ENCODE results near the gene DRP2.

DRP2 gene

DNA sequence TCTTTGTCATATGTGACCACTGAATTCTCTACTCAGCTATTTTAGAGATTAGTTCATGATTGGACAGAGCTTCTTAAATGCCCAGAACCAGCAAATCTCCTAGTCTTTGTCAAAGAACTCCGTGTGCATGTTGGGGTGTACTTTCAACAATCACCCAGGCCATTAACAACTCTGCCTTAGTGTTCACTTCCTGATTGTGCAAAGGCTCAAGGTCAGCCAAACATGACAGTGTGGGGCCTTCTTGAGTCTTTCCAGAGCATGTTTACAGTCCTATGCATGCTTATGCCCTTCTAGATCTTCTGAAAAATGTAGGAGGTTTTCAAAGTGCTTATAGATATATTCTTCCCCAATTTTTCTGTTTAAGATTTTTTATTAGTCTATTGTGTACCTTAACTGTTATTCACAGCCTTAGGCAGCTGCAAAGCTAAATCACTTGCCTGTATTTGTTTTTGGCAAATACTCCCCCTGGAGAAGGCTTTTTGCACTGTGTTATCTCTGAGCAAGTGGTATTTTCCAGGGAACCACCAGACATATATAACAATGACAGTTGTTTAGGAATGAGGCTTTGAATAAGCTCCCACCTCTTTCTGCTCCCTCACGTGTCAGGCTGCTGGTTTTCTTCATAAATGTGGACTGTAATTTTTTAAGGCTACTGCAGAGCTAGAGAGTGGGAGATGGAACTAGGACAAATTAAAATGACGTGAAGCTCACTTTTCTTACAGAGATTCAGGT lies 24.0 kb upstream of the DRP2 start:
- no peak overlapping the region for H3K4me3 ChIP-seq (ENCODE audit: low read depth, low read length)
- TF ChIP-seq, protein P1, sequence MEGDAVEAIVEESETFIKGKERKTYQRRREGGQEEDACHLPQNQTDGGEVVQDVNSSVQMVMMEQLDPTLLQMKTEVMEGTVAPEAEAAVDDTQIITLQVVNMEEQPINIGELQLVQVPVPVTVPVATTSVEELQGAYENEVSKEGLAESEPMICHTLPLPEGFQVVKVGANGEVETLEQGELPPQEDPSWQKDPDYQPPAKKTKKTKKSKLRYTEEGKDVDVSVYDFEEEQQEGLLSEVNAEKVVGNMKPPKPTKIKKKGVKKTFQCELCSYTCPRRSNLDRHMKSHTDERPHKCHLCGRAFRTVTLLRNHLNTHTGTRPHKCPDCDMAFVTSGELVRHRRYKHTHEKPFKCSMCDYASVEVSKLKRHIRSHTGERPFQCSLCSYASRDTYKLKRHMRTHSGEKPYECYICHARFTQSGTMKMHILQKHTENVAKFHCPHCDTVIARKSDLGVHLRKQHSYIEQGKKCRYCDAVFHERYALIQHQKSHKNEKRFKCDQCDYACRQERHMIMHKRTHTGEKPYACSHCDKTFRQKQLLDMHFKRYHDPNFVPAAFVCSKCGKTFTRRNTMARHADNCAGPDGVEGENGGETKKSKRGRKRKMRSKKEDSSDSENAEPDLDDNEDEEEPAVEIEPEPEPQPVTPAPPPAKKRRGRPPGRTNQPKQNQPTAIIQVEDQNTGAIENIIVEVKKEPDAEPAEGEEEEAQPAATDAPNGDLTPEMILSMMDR (IDR thresholded peaks at IDR 0.05; ENCODE audit: control insufficient read depth, extremely low read depth, insufficient read depth) = no peak
- no peak for DNase-seq (ENCODE audit: low read depth)

DNA sequence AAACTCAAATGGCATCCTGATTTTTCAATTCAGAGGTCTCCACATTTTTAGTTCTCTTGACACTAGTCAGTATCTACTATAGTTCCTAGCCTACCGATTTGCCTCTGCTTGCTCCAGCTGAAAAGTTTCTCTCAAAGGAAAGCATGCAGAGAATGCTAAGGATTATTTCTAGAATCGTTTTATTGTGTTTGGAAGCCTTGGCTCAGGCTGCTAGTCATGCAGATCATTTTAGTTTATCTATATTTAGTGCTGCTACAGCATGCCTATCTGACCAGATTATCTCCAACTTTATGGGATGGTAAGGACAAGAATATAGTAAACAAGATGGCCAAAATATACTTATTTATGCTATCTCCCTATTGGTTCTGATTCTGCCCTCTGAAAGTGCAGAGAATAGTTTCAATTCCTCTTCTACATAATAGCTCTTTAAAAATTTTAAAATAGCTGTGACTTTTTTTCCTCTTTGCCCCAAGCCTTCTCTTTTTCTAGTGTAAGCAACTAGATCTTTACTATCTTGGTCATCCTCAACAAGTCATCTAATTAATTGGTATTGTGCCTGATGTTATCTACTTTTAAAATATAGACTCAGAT lies 15.7 kb upstream of the DRP2 start:
- TF ChIP-seq, protein P1 (IDR thresholded peaks at IDR 0.05; ENCODE audit: control insufficient read depth, extremely low read depth, insufficient read depth) = no peak
- DNase-seq (ENCODE audit: low read depth) = no peak
- no peak overlapping the region for H3K4me3 ChIP-seq (ENCODE audit: low read depth, low read length)

DNA sequence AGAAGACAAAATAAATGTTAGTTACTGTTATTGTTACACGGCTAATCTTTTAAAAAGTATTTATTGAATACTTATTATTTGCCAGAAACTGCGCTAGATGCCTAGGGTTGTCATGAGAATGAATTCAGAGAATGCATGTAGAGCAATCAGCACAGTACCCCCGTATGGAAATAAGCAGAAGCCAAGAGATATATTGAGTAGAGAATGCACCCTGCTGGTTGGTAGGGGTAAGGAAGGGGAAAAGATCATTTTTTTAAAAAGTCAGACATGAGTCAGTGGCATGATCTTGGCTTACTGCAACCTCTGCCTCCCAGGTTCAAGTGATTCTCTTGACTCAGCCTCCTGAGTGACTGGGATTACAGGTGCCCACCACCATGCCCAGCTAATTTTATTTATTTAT lies 13.1 kb upstream of the DRP2 start:
- no peak for DNase-seq (ENCODE audit: low read depth)
- TF ChIP-seq, protein P1 (IDR thresholded peaks at IDR 0.05; ENCODE audit: control insufficient read depth, extremely low read depth, insufficient read depth) = peak; percentile 43; the same call in 1 of the 2 replicates
- H3K4me3 ChIP-seq (ENCODE audit: low read depth, low read length) = no peak overlapping the region

DNA sequence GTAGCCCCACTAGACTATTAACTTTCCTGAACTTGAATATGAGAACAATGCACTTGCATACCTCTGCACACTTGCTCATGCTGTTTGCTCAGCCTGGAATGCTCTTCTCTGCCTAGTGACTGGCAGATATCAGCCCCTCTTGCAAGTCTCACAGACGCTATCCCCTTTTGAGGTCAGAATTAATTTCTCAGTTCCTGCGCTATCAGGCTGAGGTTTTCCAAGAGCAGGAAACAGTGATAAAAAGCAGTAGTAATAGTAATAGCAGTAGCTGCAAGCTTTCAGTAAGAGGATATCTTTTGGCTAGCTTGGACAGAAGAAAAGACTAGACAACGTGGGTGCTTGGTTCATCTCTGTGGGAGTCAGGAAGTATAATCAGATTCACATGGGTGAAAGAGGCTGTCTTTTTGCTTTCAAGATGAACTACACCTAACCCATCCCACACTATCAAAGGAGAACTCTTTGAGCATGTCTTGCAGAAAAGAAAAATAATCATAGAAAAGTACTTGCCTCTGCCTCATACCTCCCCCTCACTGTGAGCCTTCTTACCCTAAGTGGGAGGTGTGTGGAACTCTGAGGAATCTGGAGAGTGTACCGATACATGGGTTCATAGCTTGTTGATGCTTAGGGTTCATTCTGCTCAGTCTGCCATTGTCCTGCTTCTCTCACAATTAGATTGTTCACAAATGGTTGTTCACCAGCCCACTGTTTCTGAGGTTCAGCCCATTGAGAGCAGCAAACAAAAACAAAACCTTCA lies 11.3 kb upstream of the DRP2 start:
- no peak for DNase-seq (ENCODE audit: low read depth)
- TF ChIP-seq, protein P1 (IDR thresholded peaks at IDR 0.05; ENCODE audit: control insufficient read depth, extremely low read depth, insufficient read depth) = no peak
- no peak overlapping the region for H3K4me3 ChIP-seq (ENCODE audit: low read depth, low read length)

DNA sequence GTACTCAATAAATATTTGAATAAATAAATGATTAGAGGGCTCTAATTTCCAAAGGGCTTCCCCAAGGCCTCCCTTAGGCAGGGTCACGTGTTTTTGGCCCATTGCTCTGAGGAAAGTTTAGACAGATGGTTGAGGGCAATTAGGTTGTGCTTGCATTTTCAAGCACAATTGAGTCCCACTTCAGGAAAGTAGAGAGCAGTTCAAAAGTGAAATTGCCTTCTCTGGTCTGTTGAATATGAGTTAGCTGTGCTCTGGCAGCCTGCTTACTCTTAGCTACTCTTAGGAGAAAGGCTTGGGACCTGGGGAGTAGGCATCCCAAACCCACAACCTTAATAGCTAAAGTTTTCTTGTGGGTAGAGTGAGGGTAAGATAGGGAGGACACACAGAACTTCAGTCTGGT lies 9.0 kb upstream of the DRP2 start:
- no peak for DNase-seq (ENCODE audit: low read depth)
- TF ChIP-seq, protein P1 (IDR thresholded peaks at IDR 0.05; ENCODE audit: control insufficient read depth, extremely low read depth, insufficient read depth) = no peak
- H3K4me3 ChIP-seq (ENCODE audit: low read depth, low read length) = no peak overlapping the region

DNA sequence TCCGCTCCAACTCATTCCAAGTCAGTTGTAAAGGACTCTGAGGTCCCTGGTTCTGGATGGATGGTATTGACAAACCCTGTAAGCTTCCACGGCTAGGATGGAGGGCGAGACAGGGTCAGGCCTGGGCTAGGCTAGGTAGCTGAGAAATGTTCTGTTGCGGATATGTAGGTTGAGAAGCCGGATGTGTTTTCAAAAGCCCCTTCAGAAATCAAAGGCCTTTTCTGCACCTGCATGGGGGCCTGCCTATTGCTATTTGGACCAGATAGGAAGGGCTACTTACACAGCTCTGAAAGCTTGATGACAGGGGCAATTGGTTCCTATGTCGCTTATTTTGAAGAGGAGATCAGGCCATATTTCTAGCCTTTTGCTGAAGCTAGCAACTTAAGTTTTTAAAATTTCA lies 1.9 kb upstream of the DRP2 start:
- no peak for DNase-seq (ENCODE audit: low read depth)
- TF ChIP-seq, protein P1 (IDR thresholded peaks at IDR 0.05; ENCODE audit: control insufficient read depth, extremely low read depth, insufficient read depth) = no peak
- no peak overlapping the region for H3K4me3 ChIP-seq (ENCODE audit: low read depth, low read length)

Data from LNCaP clone FGC (cell line).